HG03342 (cell line): Measurements from ENCODE around the gene CNDP2.
A peak's percentile ranks its signal among the peaks of the same experiment; 100 is the strongest.

Experiments used
- ATAC-seq: cut with Tn5 transposase; IDR thresholded peaks from one replicate; pipeline ENCODE4 v1.9.1; 2021; ENCODE audit warnings: mild to moderate bottlenecking, moderate library complexity; ENCODE audit not compliant: unreplicated experiment

The CNDP2 gene

DNA sequence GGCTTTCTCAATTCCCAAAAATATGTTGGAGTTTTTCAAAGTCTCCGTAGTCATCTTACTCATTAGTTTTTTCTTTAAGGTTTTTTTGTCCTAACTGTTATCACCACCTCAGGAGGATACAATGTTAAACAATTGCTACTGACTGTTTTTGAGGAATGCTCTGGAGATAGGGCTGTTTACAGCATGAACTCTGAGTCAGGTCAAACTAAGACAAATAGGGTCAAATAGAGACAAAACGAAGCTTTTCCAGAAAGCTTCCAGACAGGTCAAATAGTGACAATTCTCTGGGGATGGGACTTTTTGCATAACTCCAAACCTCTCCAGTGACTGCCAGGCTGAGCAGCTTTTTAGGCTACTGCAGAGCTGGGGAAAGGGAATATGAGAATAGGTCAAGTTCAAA lies 23.9 kb upstream of the CNDP2 start:
- ATAC-seq = no peak

- no peak for ATAC-seq
Observed at GRCh38 chr18:74473976-74474640, 22.1 kb upstream of the CNDP2 start.

GRCh38 chr18:74476140-74476539 lies 20.0 kb upstream of the CNDP2 start:
- ATAC-seq = no peak

DNA sequence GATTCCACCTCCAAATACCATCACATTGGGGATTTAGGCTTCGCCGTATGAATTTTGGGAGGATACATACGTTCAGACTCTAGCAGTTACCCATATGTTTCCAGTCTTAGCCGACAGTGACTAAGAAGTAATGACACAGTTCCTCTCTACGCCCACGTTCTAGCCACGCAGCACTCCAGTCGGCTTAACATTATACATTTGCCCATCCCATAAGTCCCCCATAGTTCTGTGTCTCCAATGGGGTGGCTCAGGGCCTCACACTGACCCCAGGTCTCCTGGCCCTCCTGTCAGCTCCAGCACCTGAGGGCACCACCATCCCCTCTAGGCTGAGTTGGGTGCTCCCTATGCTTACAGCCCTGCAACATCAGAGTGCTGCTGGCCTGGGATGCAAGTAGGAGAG lies 18.4 kb upstream of the CNDP2 start:
- no peak for ATAC-seq

- ATAC-seq = no peak
Observed at GRCh38 chr18:74478316-74478715, 17.8 kb upstream of the CNDP2 start.

DNA sequence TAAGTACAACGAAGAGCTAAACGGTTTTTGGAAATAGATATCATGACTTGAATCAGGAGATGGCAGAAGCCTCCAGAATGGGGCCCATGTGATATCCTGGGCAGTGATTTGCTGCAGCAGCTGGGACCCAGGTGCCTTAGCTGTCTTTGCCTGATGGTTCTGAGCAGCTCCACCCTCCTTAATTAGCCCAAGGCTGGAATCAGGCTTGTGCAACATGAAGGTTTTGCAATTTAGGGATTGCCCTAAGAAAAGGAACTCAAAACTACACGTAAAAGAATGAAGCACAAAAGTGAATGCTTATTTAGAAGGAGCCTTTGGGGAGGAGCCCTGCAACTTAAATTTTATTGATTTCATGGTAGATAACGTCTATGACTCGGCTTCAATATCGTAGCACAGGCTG lies 17.3 kb upstream of the CNDP2 start:
- ATAC-seq = no peak

DNA sequence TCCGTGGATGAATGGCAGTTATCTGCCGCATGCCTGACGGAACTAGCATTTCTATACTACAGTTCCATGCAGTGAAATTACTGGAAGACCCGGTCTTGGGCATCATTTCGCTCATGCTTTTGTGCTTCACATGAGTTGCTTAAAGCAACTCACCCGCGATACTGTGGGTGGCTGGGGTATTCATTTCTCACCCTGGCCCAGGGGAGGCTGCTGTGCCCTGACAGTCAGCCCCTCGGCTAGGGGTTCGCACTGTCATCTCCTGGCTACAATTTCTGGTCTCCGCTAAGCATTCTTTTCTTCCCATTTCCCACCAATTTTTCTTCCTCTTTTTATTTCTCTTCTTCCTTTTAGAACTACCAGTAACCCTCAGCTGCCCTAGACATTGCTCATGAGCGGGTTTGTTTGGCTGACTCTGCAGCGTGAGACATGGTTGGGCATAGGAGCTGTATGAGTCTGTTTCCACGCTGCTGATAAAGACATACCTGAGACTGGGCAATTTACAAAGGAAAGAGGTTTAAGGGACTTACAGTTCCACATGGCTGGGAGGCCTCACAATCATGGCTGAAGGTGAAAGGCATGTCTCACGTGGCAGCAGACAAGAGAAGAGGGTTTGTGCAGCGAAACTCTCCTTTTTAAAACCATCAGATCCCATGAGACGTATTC lies 16.5 kb upstream of the CNDP2 start:
- no peak for ATAC-seq

DNA sequence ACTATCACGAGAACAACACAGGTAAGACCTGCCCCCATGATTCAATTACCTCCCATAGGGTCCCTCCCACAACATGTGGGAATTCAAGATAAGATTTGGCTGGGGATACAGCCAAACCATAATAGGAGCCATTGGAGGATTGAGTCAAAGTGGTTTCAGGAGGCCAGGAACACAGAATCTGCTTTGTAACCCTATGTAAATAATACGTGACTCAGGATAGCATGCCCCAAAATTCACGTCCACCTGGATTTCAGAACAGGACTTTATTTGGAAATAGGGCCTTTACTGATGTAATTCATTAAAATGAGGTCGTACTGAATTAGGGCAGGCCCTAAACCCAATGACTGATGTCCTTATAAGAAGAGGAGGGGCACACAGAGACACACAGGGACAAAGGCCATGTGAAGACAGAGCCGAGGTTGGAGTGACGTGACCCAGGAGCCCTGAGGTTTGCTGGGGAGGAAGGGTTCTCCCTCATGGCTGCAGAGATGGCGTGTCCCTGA lies 16.0 kb upstream of the CNDP2 start:
- ATAC-seq = no peak

DNA sequence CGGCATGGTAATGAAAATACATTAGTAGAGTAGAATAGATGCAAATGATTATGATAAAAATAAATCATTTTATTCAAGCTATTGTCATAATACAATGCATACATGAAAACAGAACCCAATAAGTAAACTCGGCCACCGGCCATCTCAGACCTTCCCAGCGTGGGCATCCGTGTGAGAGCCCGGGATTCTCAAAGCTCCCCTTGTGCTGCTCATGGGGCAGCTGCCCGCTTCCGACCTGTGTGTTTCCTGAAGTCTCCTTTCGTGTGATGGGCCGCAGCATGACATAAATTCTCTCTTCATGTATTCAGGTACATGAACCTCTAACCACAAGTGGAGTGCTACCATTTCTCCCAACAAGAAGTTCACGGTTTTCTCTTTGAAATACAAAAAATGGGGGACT lies 13.5 kb upstream of the CNDP2 start:
- no peak for ATAC-seq

- ATAC-seq = no peak
Observed at GRCh38 chr18:74486119-74486849, 9.9 kb upstream of the CNDP2 start.

DNA sequence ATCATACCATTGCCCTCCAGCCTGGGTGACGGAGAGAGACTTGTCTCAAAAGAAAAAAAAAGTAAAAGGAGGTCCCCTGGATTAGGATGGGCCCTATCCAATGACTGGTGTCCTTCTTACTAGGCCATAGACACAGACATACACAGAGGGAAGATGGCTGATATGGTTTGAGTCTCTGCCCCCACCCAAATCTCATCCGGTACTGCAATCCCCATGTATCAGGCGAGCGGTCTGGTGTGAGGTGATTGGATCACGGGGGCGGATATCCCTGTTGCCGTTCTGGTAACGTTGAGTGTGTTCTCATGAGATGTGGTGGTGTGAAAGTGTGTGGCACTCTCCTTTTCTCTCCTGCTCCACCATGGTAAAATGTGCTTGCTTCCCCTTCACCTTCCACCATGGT lies 7.8 kb upstream of the CNDP2 start:
- ATAC-seq = no peak

DNA sequence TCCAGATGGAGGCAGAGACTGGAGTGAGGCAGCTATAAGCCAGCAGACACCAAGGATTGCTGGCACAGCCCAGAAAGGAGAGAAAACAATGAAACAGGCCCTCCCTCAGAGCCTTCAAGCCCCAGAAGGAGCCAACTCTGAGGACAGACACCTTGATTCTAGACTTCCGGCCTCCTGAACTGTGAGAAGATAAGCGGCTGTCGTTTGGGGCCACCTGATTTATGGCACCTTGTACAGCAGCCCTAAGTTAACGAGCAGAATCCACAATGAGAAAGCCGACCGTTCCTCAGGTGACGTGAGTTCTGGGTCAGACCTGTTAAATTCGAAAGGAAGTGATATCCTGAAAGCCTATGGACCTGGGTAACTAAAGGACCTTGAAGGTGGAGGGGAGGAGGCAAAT lies 7.3 kb upstream of the CNDP2 start:
- no peak for ATAC-seq

DNA sequence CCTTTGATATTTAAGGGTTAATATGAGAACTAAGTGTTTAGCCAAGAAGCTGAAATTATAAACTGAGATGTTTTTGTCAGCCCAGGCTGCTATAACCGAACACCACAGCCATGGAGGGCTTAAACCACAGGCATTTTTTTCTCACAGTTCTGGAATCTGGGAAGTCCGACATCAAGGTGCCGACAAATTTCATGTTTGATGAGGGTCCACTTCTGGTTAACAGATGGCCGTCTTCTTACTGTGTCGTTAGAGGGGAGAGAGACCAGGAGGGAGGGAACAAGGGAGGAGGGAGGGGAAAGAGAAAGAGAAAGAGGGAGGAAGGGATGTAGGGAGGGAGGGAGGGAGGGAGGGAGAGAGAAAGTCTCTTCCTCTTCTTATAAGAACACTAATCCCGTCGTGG lies 6.5 kb upstream of the CNDP2 start:
- ATAC-seq = no peak

GRCh38 chr18:74492259-74492658 lies 3.9 kb upstream of the CNDP2 start:
- no peak for ATAC-seq

DNA sequence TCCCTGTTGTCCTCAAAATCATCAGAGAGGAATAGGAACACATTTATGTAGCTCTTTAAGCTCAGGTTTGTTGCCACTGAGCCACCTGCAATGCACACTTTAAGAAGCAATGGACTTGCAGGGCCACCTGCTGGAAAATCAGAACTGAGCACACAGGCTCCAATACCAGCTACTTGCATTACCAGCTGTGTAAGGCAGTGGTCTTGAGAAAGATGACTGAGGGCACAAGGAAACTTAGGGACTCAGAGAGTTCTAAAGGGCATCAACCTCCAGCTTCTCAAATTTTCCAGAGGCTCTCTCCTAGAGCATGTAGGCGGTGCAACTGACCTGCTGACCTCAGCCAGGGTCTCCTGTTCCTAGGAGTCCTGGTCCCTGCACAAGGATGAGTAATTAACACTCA lies 2.5 kb upstream of the CNDP2 start:
- ATAC-seq = peak; percentile 30

DNA sequence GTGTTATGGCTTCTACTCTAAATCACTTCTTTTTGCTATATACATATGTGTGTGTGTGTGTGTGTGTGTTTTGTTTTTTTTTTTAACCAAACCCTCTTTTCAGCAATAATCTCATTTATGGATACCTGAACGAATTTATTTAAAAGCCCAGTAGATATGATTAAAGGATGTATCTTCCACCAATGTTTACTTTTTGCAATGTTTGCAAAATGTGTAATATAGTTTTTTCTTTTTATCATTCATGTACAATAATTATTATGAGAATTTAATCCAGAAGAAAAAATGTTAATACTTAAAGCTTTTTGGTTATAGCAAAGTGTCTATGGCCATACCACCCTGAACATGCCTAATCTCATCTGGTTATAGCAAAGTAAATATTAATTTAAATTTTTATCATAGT lies 1.6 kb upstream of the CNDP2 start:
- ATAC-seq = no peak

- peak; percentile 24 for ATAC-seq
Observed at GRCh38 chr18:74496508-74497323, 553 bp downstream of the CNDP2 start.

DNA sequence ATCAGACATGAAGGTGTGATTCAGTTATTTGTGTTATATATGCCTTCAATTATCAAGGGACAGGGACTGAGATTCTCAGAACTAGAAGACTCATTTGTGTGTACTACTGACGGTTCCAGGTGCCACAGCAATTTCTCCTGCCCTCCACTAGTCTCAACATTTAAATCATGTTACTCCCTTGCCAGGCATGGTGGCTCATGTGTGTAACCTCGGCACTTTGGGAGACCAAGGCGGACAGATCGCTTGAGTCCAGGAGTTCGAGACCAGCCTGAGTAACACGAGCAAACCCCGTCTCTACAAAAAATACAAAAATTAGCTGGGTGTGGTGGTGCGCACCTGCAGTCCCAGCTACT lies 1.1 kb downstream of the CNDP2 start:
- no peak for ATAC-seq

DNA sequence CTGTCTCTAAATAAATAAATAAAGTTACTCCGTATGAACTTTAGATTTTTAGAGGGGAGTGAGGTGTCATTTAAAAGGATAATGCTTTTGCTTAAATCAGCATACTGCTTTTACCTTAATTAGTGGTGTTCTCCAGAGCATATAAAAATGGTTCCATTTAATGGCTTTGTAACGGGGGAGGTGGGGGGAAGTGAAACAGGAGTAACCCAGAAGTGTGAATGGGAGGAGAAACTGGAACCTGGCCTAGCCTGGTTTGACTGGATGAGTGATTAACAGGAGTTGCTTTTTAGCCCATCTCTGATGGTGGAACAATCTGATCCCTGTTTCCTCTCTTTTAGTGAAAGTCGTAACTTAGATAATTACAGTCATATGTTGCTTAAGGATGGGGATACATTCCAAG lies 1.6 kb downstream of the CNDP2 start:
- no peak for ATAC-seq

DNA sequence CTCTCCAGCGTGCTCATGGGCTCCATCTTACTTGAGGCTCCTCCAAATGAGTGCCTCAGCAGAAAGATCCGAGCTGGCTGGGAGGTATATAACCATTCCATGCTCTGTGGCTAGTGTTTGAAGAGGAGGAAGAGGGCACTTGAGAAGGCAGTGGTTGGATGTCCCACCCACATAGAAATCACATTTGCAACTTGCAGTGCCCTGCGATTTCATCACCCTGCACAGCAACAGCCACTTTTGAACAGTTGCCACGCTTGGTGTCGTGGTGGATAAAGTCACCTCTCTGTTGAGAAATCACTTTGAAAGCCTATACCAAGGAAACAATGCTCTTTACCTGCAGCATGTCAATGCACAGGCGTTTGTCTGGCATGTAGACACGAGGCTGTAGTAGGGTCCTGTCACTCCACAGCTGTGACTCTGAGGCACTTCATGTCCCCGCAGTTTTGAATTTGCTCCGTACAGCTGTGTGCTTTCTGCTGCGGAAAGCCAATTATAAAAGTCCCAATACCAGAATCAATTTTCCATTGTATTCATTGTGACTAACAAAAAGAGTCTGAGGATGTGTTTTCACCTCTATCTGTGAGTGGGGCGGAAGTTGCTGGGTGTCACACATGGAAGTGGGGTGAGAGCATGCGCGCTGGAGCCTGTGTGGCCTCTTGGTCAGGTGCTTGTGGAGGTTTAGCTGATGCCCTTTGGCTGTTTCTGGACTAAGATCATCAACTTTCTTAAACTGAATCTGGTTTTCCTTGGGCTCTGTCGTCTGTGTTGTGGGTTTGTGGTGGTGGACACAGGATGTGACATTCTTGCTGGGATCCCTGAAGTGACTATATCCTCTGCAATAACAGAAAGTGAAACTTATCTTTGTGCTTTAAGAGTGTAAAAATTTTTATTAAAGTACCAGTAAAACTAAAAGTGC lies 2.8 kb downstream of the CNDP2 start:
- peak; percentile 36 for ATAC-seq
